ENCODE measurements around the gene TEAD3. TPM values are rescaled to one million over a fixed set of nuclear protein-coding genes. Genes with fewer than 3 reads are reported as not detected.

The TEAD3 gene
- total and polyA plus RNA-seq, 10 of the 15 experiments (the other 5 are each of a cell fraction or from before 2014, with no cell fraction given): 0.02 to 0.28 (median 0.18) TPM; not detected in 5

- H3K4me3 ChIP-seq: no peak overlapping the region
- H3K27ac ChIP-seq (ENCODE audit: control insufficient read depth, insufficient read depth): no peak overlapping the region
- RAD21 ChIA-PET (ENCODE audit: unreplicated experiment): no interaction called here
- no peaks in the 10 kb centered on the region for H3K36me3 ChIP-seq (ENCODE audit: control insufficient read depth in 2 of 2, insufficient read depth in 2 of 2, low read length in 1 of 2)
- H3K4me1 ChIP-seq (ENCODE audit: control insufficient read depth, insufficient read depth, low read length): peaks cover 6% of the 10 kb centered on the region; the same call in 1 of the 2 replicates
- DNase-seq (ENCODE audit: low read depth, low spot score) (no peak), FAIRE-seq (no peak), ATAC-seq (no peak)
- CTCF ChIA-PET: interaction anchor here (0.7 kb wide), 1 partner anchor 231 kb away, joined by 3 read pairs; no protein-coding TSS in a partner anchor
- peaks cover 3 to 6% of the 10 kb centered on the region in 2 experiments; a peak in 1 of 4 replicates for H3K27me3 ChIP-seq (replicated peaks in 1 of 2; ENCODE audit: control insufficient read depth in 2 of 2, insufficient read depth in 2 of 2, low read length in 1 of 2)
- no peaks in the 10 kb centered on the region for H4K20me1 ChIP-seq (ENCODE audit: control insufficient read depth, insufficient read depth)
- SMC1A ChIA-PET (ENCODE audit: uncharacterized antibody, unreplicated experiment): no interaction called here
- H3K4me2 ChIP-seq (ENCODE audit: control insufficient read depth, insufficient read depth): no peak overlapping the region
- TF ChIP-seq LARP7 (IDR thresholded peaks at IDR 0.05) (no peak), BCL3 (IDR thresholded peaks at IDR 0.05; ENCODE audit: borderline replicate concordance, insufficient read depth, low read depth, low read length, poor library complexity, severe bottlenecking) (no peak), RCOR1 (conservative IDR thresholded peaks at IDR 0.05; ENCODE audit: low read depth, low read length) (no peak), SUZ12 (IDR thresholded peaks at IDR 0.05; ENCODE audit: unreplicated experiment) (no peak), YBX1 (IDR thresholded peaks at IDR 0.05) (no peak), NFYB (IDR thresholded peaks at IDR 0.05; ENCODE audit: insufficient read depth, low read depth, low read length) (no peak), MTA3 (IDR thresholded peaks at IDR 0.05; ENCODE audit: borderline replicate concordance, low read length) (no peak)
- POLR2A ChIA-PET: no interaction called here
- in situ Hi-C loops (cut with MboI): no loop called here
- WGBS (ENCODE audit: insufficient coverage, insufficient replicate concordance, low lambda C conversion rate, missing lambda C conversion rate): 45% methylated on average over 3 of the region's 3 CpGs
- intact Hi-C loops (cut with micrococcal nuclease; ENCODE audit: unreplicated experiment): no loop called here
- H2AFZ ChIP-seq (ENCODE audit: control insufficient read depth, low read depth, low read length): no peak overlapping the region
- no peak overlapping the region for H3K9ac ChIP-seq (ENCODE audit: control insufficient read depth, insufficient read depth, low read length)
- no TSS peak for BruUV-seq (replicated peaks)
- no peaks in the 10 kb centered on the region for H3K79me2 ChIP-seq (ENCODE audit: control insufficient read depth, insufficient read depth, low read length)
- no peaks in the 10 kb centered on the region for H3K9me3 ChIP-seq (replicated peaks; ENCODE audit: control insufficient read depth, insufficient read depth, low read length)
These were observed 9.7 kb upstream of the TEAD3 start for GRCh38 chr6:35506536-35506935.

Measured in GM12878 (cell line).